HG03103 (cell line): Measurements from ENCODE around the gene GABRA4.

ENCODE experiments used
- ATAC-seq: cut with Tn5 transposase; IDR thresholded peaks from one replicate; pipeline ENCODE4 v1.9.1; 2021; ENCODE audit warnings: low read depth; ENCODE audit not compliant: unreplicated experiment

GABRA4 gene

DNA sequence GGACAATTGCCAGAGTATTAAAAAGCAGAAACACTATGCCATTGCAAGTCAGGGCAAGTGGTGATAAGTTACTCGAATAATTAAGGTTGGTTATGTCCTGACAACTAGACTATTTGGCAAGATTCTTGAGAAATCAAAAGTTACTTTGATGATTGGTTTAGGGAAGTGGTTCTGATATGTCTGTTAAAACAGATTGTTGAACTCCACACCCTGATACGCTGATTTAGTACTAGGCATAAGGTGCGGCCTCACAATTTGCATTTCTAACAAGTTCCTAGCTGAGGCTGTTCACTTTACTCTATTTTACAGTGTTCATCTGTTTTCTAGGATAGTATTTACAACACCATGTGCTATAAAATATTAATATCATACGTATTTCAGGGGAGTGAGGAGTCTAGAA, 12.5 kb downstream of the GABRA4 start:
- no peak for ATAC-seq

GRCh38 chr4:46979726-46980125, 13.7 kb downstream of the GABRA4 start:
- ATAC-seq, result no peak

GRCh38 chr4:46979283-46979682, 14.1 kb downstream of the GABRA4 start:
- ATAC-seq, result no peak

- ATAC-seq, result no peak
Measured at GRCh38 chr4:46977245-46977644, 16.1 kb downstream of the GABRA4 start.

DNA sequence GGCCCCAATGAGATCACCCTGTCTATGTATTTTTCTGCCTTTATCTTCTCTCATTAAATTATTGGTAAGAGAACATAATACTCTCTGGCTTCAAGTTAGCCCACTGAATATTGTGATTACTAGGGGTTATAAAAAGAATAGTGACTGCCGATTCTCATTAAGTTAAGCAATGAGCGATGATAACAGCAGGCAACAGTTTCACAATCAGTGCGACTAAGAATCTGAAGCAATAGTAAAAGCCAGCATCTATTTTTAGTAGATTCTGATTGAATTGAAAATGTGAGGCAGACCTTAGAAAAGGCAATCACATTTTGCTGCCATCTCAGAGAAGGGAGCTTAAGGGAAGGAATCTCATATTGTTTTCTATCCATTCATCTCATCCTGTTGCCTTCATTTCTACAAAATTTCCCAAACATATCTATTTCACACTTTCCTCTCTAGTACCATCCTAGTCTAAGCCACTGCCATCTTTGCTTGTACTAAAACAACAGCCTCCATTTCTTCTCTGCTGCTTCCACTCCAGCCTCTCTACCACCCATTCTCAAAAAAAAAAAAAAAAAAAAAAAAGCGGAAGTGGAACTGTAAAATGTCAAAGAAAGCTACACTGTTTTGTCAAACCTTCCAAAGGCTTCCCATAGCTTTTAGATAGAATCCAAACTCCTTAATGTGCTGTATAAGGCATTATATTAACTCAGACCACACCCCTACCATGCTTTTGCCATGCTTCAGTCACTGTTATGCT, 17.4 kb downstream of the GABRA4 start:
- ATAC-seq, result peak; percentile 48

- no peak for ATAC-seq
Measured at GRCh38 chr4:46974891-46975543, 18.4 kb downstream of the GABRA4 start.

DNA sequence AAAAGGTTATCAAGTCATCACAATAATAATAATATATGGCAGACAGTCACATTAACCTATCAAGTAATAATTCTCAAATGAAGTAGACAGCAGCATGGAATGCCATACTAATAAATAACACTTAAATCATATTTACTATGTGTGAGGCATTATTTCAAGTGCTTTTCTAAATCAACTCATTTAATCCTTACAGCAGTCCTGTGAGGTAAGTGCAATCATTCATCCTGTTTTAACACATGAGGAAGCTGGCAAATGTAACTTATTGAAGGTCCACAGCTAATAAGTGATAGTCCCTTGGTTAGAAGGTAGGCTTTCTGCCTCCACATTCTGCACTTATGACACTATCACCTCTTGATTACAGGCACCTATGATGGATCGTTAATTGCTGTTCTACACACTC, 24.5 kb downstream of the GABRA4 start:
- ATAC-seq, result no peak

GRCh38 chr4:46967631-46968030, 25.8 kb downstream of the GABRA4 start:
- no peak for ATAC-seq

DNA sequence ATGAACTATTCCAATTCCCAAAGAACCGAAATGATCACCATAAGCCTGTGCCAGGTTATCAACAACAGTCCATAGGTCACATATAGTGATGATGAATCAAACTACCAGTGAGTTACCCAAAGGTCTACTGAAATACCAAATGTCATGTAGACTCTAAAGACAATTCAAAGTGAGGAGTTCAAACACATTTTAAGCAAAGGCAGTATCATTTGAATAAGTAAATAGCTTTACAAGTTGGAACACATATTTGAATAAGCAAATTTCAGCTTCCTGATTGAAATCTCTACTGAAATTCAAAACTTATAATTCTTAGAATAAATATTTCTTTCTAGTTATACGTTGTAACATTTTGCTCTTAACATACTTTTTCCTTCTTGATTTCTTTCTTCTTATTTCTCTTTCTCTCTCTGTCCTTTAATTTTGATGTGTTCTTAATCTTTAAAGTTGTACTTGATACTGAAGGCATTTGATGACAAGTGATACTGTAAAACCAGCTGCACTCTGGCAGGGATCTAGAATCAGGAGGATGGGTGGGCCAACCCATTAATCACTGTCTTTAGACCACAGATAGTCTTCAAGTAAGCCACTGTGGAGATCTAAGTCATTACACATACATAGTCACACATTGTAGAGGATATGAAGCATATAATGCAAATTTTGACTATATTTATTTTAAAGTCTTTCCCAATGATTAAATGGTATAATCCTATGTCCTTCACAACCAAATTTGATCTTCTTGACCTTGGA, 34.5 kb downstream of the GABRA4 start:
- no peak for ATAC-seq

- ATAC-seq, result no peak
Measured at GRCh38 chr4:46956451-46956850, 36.9 kb downstream of the GABRA4 start.

- ATAC-seq, result no peak
Measured at GRCh38 chr4:46955601-46956000, 37.8 kb downstream of the GABRA4 start.

DNA sequence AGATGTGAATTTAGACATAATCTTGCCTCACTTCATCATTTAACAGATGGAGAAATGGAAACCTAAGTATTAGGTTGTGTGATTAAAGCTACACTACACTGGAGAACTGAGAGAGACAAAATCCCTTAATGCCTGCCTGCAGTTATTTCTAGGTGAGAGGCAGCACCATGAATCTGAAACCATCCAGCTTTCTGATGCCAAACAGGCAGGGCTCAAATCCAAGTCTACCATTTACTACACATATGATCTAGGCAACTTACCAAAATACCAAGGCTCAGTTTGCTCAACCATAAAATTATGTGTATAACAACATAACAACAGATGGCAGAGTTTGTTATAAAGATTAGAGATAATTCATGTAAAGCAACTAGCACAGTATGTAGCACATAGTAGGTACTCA, 38.7 kb downstream of the GABRA4 start:
- ATAC-seq, result no peak

DNA sequence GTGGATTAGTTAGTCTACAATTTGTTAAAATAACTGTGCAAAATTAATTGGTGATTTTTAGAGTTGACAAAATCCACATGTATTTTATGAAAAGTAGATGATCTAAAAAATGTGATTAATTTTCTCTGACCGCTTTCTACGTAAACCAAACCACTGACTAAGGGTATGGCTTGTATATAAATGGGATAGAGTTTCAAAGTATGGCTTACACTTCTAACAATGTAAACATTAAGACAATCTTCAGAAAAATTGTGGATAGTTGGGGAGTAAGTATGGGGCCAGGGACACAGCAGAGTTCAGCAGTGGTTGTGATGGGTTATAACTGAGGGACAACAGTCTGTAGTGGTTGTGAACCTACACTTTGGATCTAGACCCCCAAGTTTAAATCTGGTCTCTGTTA, 39.8 kb downstream of the GABRA4 start:
- ATAC-seq, result no peak

DNA sequence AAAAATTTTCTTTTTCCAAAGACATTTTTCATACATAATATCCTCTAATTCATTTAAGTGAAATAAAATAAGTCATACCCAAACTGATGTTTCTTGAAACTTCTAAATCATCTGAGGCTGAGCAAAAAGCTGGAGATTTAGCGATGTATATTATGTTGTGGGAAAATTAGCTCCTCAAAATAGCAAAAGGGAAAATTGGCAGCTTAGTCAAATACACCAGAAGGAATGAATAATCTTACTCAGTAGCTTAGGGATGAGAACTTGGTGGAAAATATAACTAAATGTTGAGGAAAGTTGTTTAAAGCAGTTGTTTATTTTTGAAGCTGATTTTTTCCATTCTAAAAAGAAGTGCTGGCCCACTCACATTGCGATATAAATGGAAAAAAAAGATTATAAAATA, 40.9 kb downstream of the GABRA4 start:
- ATAC-seq, result no peak

GRCh38 chr4:46950826-46951225, 42.6 kb downstream of the GABRA4 start:
- ATAC-seq, result no peak

DNA sequence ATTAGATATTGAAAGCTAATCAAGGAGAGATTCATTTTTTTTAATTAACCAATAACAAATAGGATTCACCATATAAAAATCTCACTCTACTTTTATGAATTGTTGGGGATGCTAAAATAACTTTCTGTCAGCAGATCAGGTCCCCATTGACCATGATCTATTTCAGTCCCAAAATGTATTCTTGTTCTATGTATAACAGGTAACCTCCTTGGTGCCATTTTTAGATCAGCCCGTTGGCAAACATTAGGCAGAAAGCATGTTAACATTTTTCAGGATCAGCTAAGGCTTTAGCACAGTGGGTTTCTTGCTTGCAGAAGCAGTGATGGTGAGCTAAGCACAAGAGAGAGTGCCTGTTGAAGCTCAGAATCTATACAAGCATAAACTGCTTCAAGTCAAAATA, 43.6 kb downstream of the GABRA4 start:
- no peak for ATAC-seq

DNA sequence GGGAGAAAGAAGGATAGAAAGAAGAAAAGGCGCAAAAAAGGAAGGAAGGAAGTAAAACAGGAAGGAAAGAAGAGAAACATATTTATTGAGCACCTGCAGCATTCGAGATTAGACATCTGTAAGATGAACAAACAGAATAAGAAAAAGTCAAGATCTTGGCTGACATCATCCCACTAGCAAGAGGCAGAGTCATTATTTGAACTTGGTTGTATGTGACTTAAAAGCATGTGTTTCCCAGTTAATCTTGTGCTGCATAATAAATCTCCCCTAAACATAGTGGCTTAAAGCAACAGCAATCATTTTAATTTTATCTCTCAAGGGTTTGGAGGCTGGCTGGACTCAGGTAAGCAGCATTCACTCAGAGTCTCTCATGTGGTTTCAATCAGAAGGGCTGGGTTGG, 45.8 kb downstream of the GABRA4 start:
- no peak for ATAC-seq

GRCh38 chr4:46946919-46947536, 46.4 kb downstream of the GABRA4 start:
- no peak for ATAC-seq

- ATAC-seq, result no peak
Measured at GRCh38 chr4:46945062-46945461, 48.3 kb downstream of the GABRA4 start.

- no peak for ATAC-seq
Measured at GRCh38 chr4:46944345-46944744, 49.0 kb downstream of the GABRA4 start.

DNA sequence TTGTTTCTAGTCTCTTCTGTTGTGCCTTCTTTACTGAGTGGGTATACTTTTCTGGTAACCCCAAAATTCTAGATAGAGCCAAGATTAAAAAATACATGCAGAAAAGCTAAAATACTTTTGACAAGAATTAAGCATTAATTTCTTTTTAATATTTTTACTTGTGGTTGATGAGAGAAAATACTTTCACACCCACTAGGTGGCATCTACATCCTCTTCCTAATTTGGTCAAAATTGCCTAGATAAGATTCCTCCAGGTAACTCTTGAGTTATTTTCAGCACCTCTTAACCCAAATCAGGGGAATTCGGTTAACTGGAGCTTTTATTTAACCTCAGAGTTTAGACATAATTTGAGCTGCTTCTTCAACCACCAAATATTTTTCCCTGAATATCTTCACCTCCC, 55.9 kb downstream of the GABRA4 start:
- ATAC-seq, result no peak
